ENCODE measurements around the gene GRK5.

The GRK5 gene

GRCh38 chr10:119341459-119342301 is 134.3 kb downstream of the GRK5 start:
- DNase-seq (ENCODE audit: low spot score): peak; percentile 48

DNA sequence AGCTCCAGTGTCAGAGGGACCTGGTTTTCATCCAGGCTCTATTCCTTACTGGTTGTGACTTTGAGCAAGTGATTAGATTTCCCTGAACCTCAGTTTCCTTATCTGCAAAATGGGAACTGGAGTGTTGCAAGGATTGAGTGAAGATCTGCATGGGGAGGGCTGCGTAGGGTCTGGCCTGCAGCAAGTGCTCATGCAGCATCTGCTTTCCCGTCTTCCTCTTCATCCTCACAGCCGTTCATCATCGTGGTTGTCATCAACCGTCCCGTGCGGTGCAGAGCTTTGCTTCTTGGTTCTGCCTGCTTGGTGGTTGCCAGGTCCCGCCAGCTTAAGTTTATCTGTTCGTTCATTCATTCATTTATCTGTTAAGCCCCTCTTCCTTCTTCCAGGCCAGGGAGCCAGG is 135.0 kb downstream of the GRK5 start:
- no peak for DNase-seq (ENCODE audit: low spot score)

GRCh38 chr10:119343011-119343601 is 135.7 kb downstream of the GRK5 start:
- no peak for DNase-seq (ENCODE audit: low spot score)

DNA sequence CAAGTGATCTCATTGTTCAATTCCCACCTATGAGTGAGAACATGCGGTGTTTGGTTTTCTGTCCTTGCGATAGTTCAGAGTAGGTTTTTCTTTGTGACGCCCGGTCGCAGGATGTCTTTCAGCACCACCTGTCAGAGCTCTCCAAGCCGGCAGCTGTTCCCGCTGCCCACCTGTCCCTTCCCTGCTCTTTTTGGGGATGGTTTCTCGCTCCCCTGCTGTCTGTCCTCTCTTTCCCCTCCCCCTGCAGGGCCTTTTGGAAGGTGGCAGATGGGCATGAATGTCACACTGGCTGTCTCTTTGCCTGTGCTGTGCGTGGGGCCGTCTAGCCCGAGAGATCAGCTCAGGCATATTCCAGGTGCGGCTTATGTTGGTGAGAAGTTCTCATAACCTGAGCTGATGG is 137.0 kb downstream of the GRK5 start:
- no peak for DNase-seq (ENCODE audit: low spot score)

GRCh38 chr10:119346095-119346832 is 138.9 kb downstream of the GRK5 start:
- DNase-seq (ENCODE audit: low spot score): no peak

- DNase-seq (ENCODE audit: low spot score): no peak
These were observed 140.0 kb downstream of the GRK5 start for GRCh38 chr10:119347181-119347974.

DNA sequence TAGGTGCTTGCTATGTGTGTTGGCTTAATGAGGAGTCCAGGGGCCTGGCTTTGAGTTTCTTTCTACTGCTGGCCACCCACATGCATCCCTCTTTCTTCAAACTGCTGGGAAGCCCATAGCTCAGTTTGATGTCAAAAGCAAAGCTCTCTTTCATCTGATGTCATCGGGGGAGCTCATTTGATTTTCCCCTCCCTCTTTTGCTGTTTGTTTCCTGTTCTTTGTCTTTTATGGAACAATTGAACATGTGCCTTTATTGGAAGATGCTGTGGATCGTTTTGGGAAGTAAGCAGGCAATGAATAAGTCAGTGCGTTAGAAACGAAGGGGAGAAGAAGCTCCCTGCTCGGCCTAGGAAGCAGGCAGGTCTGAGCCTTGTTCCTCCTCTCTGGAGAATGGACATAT is 140.7 kb downstream of the GRK5 start:
- no peak for DNase-seq (ENCODE audit: low spot score)

DNA sequence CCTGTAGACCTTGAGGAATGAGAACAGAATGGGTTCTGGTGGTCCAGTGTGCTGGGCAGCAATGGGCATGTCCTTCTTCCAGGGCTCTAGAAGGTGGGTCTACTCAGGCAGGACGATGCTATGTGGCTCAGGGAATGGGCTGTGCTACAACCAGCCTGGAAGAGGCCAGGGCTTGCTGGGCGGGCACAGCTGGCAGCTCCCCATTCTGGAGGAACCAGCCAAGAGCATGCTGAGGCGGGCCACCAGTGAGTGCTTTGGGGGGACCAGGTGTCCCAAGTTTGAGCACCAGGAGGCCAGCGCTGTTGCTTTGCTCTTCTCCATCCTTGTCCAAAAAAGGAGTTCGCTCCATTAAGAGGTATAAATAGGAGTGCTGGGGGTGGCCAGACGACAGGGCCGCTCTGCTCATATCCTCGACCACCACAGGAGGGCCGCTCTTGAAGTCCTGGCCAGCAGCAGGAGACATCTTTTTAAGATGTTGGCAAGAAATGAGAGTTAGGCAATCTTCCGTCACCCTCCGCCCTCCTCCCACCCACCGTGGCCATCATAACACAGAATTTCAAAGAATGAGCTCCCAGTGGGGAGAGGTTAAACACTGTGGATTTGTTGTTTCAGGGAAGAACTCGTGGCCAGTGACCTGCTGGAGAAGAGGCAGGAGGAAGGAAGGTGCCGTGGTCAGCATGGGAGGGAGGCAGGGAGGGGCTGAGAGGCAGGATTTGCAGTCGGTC is 141.3 kb downstream of the GRK5 start:
- no peak for DNase-seq (ENCODE audit: low spot score)

DNA sequence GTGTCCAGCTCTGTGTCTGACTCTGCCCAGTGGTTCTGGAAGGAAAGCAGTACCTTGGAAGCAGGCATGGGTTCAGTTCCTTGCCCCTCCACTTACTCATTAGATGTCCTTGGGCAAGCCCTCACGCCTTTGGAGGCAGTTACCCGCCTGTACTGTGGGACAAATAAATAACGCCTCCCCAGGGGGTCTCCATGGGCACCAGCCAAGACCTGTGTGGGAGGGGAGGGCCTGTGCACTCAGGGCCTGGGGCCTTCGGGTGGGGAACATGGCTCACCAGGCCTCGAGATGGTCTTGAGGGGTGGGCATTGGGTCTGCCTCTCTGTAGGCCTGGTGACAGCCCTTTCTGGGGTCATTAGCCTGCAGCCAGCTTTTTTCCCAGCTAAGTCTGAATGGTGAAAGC is 142.0 kb downstream of the GRK5 start:
- DNase-seq (ENCODE audit: low spot score): no peak

DNA sequence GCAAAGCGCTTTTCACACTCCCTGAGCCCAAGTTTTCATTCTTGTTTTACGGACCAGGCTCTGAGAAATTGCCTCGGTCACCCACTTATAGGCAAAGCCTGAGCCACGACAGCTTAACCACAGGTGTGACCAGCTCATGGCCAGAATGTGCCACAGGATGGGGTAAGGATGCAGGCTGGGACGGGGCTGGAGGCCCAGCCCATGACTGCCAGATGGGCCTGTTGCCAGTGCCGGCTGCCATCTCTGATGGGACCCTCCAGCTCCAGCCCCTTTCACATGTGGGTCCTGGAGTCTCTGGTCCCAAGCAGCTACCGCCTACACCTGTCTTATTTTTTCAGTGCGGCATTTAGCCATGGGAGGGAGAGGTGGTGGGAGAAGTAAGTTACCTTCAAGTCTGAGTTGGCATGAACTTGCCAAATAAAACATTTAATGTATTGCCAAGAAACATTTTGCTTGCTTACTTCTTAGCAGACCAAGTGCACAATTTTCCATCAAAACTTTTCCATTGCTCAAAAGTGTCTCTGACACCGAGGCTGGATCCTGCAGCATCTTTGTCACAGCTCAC is 142.6 kb downstream of the GRK5 start:
- no peak for DNase-seq (ENCODE audit: low spot score)

GRCh38 chr10:119350502-119351097 is 143.2 kb downstream of the GRK5 start:
- no peak for DNase-seq (ENCODE audit: low spot score)

- no peak for DNase-seq (ENCODE audit: low spot score)
These were observed 143.8 kb downstream of the GRK5 start for GRCh38 chr10:119351189-119351588.

GRCh38 chr10:119352042-119352441 is 144.7 kb downstream of the GRK5 start:
- no peak for DNase-seq (ENCODE audit: low spot score)

DNA sequence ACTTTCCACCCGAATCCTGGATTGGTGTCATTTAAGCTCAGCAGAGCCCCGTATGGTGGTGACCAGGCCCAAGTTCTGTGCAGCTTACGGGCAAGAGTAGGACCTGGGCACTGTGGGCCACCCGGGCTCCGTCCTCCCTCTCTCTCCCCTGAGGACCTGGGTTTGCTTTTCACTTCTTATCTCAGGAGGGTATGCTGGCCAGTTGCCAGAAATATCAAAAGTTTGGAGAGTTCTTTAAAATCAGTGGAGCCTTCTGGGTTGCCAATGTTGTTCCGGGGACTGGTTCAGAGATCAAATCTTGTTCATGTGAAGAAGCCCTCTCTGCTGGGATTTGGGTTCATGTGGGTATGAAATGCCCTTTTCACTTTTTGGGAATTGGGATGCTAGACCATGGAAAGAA is 145.4 kb downstream of the GRK5 start:
- DNase-seq (ENCODE audit: low spot score): no peak

DNA sequence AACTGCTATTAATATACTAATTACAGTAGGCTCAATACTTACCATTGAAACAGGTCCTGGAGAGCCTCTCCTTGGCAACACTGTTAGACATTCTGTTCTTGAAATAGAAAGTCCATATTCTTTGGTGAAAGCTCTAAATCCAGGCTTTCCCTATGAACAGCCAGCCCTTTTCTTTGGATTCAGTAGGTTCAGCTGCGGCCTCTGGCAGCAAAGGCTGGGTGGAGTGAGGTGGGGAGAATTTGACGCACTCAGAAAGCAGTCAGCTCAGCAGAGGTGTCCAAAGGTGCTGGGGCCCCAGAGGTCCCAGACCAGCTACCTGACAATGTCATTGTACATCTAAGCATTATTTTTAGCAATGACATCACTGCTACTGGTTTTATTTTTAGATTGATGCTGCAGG is 146.1 kb downstream of the GRK5 start:
- DNase-seq (ENCODE audit: low spot score): no peak

- no peak for DNase-seq (ENCODE audit: low spot score)
These were observed 148.6 kb downstream of the GRK5 start for GRCh38 chr10:119355930-119356329.

- no peak for DNase-seq (ENCODE audit: low spot score)
These were observed 150.2 kb downstream of the GRK5 start for GRCh38 chr10:119357412-119358151.

GRCh38 chr10:119358152-119358512 is 150.8 kb downstream of the GRK5 start:
- no peak for DNase-seq (ENCODE audit: low spot score)

DNA sequence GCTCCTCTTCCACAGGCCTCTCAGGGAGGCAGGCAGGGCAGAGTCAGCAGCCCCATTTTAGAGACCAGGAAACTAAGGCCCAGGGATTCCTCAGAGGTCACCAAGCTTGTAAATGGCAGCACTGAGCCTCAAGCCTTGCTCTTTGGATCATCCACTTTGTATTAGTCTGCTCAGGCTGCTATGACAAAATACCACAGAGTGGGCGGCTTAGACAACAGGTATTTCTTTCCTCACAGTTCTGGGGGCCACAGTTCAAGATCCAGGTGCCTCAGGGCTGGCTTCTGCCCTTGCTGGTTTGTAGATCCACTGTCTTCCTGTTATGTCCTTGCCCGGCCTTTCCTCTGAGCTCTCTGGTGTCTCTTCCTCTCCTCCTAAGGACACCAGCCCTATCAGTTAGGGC is 151.2 kb downstream of the GRK5 start:
- no peak for DNase-seq (ENCODE audit: low spot score)

GRCh38 chr10:119359025-119359424 is 151.7 kb downstream of the GRK5 start:
- no peak for DNase-seq (ENCODE audit: low spot score)

All from CD4-positive, alpha-beta T cell treated with Interleukin-6 at 100 ng/mL for 8 hours (primary cell).